Esophagus muscularis mucosa (tissue), 4 donors: ENCODE results near the gene CNIH4. TPM values are rescaled to one million over a fixed set of nuclear protein-coding genes. Genes with fewer than 3 reads are reported as not detected.

ENCODE experiments used
- DNase-seq: peaks from one replicate; pipeline ENCODE4 v3.0.0-alpha.2; 2017; ENCODE audit errors: extremely low spot score
- H3K27ac ChIP-seq, 4 donors: fragments of 200-600 bp; sonication (generic); replicated peaks in 1 of 4; 1 replicate in 3 of 4; 2 replicates in 1 of 4; pipeline ENCODE4 v1.5.1; 2016 to 2019; ENCODE audit warnings: mild to moderate bottlenecking in 1 of 4
- H3K27me3 ChIP-seq, 4 donors: fragments of 200-600 bp; sonication (generic); one replicate each; pipeline versions ENCODE4 v1.5.1 to v1.6.0; 2016 to 2019
- H3K36me3 ChIP-seq, 4 donors: fragments of 200-600 bp; sonication (generic); one replicate each; pipeline ENCODE4 v1.5.1; 2016 to 2019
- H3K4me1 ChIP-seq, 4 donors: fragments of 200-600 bp; sonication (generic); one replicate each; pipeline ENCODE4 v1.5.1; 2016 to 2019
- H3K4me3 ChIP-seq, 4 donors: fragments of 200-600 bp; sonication (generic); 1 replicate in 2 of 4; 2 replicates in 2 of 4; pipeline ENCODE4 v1.5.1; 2016 to 2019; ENCODE audit warnings: mild to moderate bottlenecking in 4 of 4, moderate library complexity in 1 of 4
- H3K9me3 ChIP-seq, 4 donors: fragments of 200-600 bp; sonication (generic); 1 replicate in 3 of 4; 2 replicates in 1 of 4; pipeline ENCODE4 v1.5.1; 2016 to 2019
- EP300 ChIP-seq: sonication (generic); formaldehyde crosslinking; IDR thresholded peaks from one replicate; pipeline ENCODE4 v1.6.1; 2017; ENCODE audit warnings: antibody characterized with exemption
- POLR2A ChIP-seq: fragments of 450-650 bp; IDR thresholded peaks from one replicate; pipeline ENCODE4 v1.6.1; 2017; ENCODE audit warnings: antibody characterized with exemption, moderate library complexity, mild to moderate bottlenecking, low read depth
- POLR2AphosphoS5 ChIP-seq, 2 donors: sonication (generic); formaldehyde crosslinking; IDR thresholded peaks; one replicate each; pipeline ENCODE4 v1.6.1; 2017; ENCODE audit warnings: antibody characterized with exemption in 2 of 2
- WGBS: methylation state at CpG from one replicate; pipeline ENCODE4 v1.1.5; 2018; 5-methylcytosine and 5-hydroxymethylcytosine counted together
- intact Hi-C: fragments of 100-400 bp; cut with DNase I; formaldehyde crosslinking; loops from one replicate; pipeline ENCODE4 v1.15.1; 2023
- total RNA-seq, 4 donors: library from RNA; depleted of rRNA; stranded (reverse); fragments of >200 nt; gene quantifications; one replicate each; pipeline versions ENCODE4 v1.1.0 to v1.2.1, GENCODE V29; 2016
- TF ChIP-seq, protein P1 (sequence below), 3 experiments: fragments of 200-600 bp in 2 of 3; fragments of 450-650 bp in 1 of 3; sonication (generic) in 2 of 3; IDR thresholded peaks; one replicate each; pipeline ENCODE4 v1.5.1; 2017 to 2019; ENCODE audit warnings: antibody characterized with exemption in 3 of 3, mild to moderate bottlenecking in 2 of 3, moderate library complexity in 1 of 3

CNIH4 gene
- total RNA-seq, 4 donors from 2014 or later, result 34.0 to 61.0 (median 46.9) TPM

DNA sequence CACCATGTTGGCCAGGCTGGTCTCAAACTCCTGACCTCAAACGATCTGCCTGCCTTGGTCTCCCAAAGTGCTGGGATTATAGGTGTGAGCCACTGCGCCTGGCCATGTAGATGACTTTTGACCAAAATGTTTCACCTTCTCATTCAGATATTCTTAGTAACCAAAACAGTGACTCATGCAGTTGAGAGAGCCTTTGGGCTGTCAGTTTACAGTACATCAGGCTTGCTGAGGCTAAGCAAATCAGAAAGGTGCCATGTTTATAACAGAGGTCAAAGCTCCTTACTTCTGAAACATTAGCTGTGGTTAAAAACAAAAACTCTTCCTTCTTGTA, 21.0 kb downstream of the CNIH4 start:
- no peak for DNase-seq
- no peak for TF ChIP-seq POLR2A
- TF ChIP-seq POLR2AphosphoS5 (IDR thresholded peaks at IDR 0.05), result no peak
- TF ChIP-seq EP300, result no peak
- TF ChIP-seq, protein P1, sequence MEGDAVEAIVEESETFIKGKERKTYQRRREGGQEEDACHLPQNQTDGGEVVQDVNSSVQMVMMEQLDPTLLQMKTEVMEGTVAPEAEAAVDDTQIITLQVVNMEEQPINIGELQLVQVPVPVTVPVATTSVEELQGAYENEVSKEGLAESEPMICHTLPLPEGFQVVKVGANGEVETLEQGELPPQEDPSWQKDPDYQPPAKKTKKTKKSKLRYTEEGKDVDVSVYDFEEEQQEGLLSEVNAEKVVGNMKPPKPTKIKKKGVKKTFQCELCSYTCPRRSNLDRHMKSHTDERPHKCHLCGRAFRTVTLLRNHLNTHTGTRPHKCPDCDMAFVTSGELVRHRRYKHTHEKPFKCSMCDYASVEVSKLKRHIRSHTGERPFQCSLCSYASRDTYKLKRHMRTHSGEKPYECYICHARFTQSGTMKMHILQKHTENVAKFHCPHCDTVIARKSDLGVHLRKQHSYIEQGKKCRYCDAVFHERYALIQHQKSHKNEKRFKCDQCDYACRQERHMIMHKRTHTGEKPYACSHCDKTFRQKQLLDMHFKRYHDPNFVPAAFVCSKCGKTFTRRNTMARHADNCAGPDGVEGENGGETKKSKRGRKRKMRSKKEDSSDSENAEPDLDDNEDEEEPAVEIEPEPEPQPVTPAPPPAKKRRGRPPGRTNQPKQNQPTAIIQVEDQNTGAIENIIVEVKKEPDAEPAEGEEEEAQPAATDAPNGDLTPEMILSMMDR (IDR thresholded peaks at IDR 0.05), result no peak
- Histone ChIP-seq H3K4me1 (peaks cover 17 to 34% (median 20%) of the 10 kb centered on the region in 4 donors), H3K4me3 (no peak overlapping the region), H3K36me3 (peaks cover 20 to 76% (median 49%) of the 10 kb centered on the region in 4 donors), H3K27ac (peak overlapping the region in 3 of 4 donors; percentile 13 to 41 (median 24)), H3K9me3 (no peaks in the 10 kb centered on the region), H3K27me3 (no peaks in the 10 kb centered on the region)
- WGBS, result 72% methylated on average over 2 of the region's 2 CpGs
- intact Hi-C loops, result no loop called here

DNA sequence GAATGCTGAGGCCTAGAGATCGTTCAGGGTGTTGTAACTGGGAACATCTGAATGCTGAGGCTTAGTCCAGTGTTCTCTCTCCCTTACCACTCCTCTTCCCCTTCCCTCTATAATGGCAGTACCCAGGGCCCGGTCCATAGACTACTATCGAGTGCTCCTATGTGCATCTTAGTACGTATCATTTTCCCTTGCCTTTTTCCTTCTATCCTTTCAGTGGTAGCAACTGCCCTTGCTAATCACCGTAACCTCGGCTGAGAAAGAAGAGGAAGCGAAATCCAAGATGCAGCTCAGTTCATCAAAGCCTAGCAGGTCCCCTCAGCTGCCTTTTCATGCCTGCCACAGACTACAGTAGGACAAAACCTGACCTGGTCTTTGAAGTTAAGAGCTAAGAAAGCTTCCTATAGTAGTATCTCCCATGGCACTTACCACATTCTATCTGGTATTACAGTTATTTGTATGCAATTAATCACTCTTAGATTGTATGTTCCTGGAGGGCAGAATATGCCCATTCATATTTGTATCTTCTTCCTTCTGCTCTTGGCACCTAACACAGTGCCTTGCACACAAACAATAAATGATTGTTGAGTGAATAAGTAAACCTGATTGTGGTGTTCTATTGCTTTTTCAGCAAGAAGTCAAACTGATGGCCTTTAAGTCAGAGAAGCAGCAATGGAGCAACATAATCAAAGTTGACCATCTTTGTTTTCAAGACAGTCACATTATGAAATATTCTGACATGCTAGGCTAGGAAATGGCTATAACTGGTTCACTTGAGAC, 22.4 kb downstream of the CNIH4 start:
- Histone ChIP-seq H3K4me1 (peaks cover 17 to 34% (median 20%) of the 10 kb centered on the region in 4 donors), H3K27me3 (no peaks in the 10 kb centered on the region), H3K36me3 (peaks cover 20 to 69% (median 36%) of the 10 kb centered on the region in 4 donors), H3K9me3 (no peaks in the 10 kb centered on the region), H3K4me3 (no peak overlapping the region), H3K27ac (no peak overlapping the region)
- intact Hi-C loops, result no loop called here
- TF ChIP-seq POLR2A, result no peak
- TF ChIP-seq POLR2AphosphoS5 (IDR thresholded peaks at IDR 0.05), result no peak
- TF ChIP-seq, protein P1 (IDR thresholded peaks at IDR 0.05), result no peak
- no peak for TF ChIP-seq EP300
- no peak for DNase-seq
- 83% methylated on average over 7 of the region's 7 CpGs for WGBS

DNA sequence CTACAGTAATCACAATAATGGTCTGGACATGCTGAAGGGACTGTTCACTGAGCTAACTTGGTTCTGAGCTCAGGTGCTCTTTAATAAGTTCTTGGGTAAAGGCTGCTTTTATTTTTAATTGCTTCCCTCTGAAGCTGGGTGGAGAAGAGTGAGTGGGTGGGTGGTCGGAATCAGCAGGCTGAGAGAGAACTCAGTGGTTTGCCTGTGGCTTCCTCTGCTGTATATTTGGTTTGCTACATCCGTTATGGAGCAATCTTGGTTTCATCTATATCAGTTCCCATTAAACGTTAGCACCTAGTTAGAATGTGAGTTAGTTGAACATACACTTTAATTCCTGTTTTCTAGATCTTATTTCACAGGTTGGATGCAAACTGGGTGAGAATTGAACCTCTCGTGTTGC, 23.3 kb downstream of the CNIH4 start:
- no peak for DNase-seq
- H3K36me3 ChIP-seq, result peaks cover 16 to 68% (median 28%) of the 10 kb centered on the region in 4 donors
- no peaks in the 10 kb centered on the region for H3K27me3 ChIP-seq
- H3K9me3 ChIP-seq, result no peaks in the 10 kb centered on the region
- H3K4me1 ChIP-seq, result peaks cover 17 to 32% (median 20%) of the 10 kb centered on the region in 4 donors
- WGBS, result 69% methylated on average over 4 of the region's 4 CpGs
- H3K4me3 ChIP-seq, result no peak overlapping the region
- no peak overlapping the region for H3K27ac ChIP-seq
- TF ChIP-seq POLR2A, result no peak
- TF ChIP-seq EP300, result no peak
- TF ChIP-seq, protein P1 (IDR thresholded peaks at IDR 0.05), result no peak
- TF ChIP-seq POLR2AphosphoS5 (IDR thresholded peaks at IDR 0.05), result no peak
- intact Hi-C loops, result no loop called here

DNA sequence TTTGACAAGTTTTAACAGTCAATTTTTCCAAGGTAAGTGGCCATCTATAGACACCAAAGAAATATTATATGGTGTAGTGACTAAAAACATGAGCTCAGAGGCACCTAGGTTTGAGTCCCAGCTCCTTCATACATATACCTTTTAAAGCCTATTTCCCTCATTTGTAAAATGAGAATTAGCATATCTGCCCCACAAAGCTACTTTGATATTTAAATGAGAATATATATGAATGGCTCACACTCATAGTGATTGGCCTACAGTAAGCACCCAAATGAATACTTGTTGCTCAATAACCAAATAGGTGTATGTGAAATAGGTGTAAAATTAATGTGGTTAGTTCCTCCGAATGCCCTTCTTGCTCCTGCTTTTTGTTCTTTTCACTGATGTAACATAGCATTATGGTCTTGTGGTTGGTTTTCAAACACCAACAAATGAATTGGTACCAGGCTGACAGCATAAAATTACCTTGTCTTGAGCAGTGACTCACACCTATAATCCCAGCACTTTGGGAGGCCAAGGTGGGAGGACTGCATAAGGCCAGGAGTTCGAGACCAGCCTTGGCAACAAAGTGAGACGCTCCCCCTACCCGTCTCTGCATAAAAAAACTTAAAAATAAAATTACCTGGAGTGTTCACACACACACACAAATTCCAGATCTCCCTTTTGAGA, 25.3 kb downstream of the CNIH4 start:
- DNase-seq, result no peak
- Histone ChIP-seq H3K36me3 (peaks cover 2 to 63% (median 13%) of the 10 kb centered on the region in 4 donors), H3K4me1 (peaks cover 12 to 23% (median 22%) of the 10 kb centered on the region in 4 donors), H3K9me3 (no peaks in the 10 kb centered on the region), H3K27ac (no peak overlapping the region), H3K4me3 (no peak overlapping the region), H3K27me3 (no peaks in the 10 kb centered on the region)
- TF ChIP-seq POLR2A (no peak), POLR2AphosphoS5 (IDR thresholded peaks at IDR 0.05) (no peak), EP300 (no peak)
- TF ChIP-seq, protein P1 (IDR thresholded peaks at IDR 0.05), result no peak
- 91% methylated on average over 4 of the region's 4 CpGs for WGBS
- intact Hi-C loops, result no loop called here
